Pulmonary artery endothelial cell (primary cell): ENCODE measurements around the gene TBCEL. TPM values are rescaled to one million over a fixed set of nuclear protein-coding genes. Genes with fewer than 3 reads are reported as not detected.

ENCODE experiments used
- DNase-seq: peaks from one replicate; pipeline ENCODE4 v3.0.0-alpha.2; 2011; ENCODE audit warnings: low read depth, low spot score
- total RNA-seq: library from RNA; depleted of rRNA; stranded (reverse); fragments of >200 nt; gene quantifications from 2 replicates; pipeline ENCODE4 v1.2.3, GENCODE V29; 2014

TBCEL gene
- total RNA-seq, 1 donor from 2014 or later: 24.5 TPM

DNA sequence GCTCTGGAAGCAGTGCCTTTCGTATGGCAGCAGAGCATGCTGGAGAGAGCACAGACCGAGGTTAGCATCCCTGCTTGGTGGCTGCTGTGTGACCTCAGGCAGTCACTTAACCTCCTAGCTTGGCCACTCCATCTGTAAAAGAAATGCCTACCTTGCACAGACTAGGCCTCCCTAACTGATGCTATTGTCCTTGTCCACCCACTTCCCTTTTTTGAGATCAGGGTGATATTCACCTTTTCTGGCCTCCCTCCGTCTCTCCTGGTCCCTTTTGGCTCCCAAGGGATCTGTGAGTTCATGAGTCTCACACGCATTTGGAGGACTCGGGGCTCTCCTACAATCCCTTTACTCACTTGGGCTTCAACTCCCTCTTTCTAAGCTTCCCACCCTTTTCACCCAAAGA is 114.4 kb downstream of the TBCEL start:
- no peak for DNase-seq

DNA sequence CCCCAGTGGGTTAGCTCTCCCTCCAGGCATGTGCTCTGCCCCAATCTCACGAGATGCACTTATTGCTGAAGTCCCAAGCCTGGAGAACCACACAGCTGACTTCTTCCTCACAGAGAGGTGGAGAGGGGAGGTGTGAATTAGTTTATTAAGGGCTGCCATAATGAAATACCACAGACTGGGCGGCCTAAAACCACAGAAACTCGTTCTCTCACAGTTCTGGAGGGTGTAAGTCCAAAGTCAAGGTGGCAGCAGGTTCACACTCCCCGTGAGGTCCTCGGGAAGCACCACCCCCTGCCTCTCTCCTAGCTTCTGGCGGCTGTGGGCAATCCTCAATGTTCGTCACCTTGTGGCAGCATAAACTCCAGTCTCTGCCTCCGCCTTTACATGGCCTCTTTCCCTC is 116.5 kb downstream of the TBCEL start:
- DNase-seq: no peak

Other genes with a start within 250 kb of the TBCEL start
- 0.25 and 0.33 TPM in 2 replicates for gene TECTA, start 77.1 kb downstream of the TBCEL start, total RNA-seq